ENCODE data around the gene CNTN4.

DNA sequence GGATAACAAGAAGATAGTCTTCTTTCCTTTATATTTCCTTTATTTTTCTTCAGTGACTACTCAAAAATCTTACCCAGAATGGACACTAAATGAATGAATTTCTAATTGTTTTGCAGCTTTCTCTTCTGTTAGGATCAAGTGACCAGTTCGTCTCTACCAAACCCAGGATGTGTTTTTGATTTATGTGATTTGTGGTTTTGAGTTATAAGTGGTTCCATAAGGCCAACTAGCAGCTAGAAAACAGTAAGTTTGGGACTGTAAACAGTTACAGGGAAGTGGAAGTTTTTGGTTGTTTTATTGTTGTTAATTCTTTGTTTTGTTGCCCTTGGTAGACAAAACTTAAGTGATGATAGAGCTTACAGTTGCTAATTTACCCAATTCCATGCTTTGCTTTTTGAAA is 555.0 kb downstream of the CNTN4 start:
- TF ChIP-seq, protein P1, sequence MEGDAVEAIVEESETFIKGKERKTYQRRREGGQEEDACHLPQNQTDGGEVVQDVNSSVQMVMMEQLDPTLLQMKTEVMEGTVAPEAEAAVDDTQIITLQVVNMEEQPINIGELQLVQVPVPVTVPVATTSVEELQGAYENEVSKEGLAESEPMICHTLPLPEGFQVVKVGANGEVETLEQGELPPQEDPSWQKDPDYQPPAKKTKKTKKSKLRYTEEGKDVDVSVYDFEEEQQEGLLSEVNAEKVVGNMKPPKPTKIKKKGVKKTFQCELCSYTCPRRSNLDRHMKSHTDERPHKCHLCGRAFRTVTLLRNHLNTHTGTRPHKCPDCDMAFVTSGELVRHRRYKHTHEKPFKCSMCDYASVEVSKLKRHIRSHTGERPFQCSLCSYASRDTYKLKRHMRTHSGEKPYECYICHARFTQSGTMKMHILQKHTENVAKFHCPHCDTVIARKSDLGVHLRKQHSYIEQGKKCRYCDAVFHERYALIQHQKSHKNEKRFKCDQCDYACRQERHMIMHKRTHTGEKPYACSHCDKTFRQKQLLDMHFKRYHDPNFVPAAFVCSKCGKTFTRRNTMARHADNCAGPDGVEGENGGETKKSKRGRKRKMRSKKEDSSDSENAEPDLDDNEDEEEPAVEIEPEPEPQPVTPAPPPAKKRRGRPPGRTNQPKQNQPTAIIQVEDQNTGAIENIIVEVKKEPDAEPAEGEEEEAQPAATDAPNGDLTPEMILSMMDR (IDR thresholded peaks at IDR 0.05; ENCODE audit: low read length): no peak
- TF ChIP-seq EZH2 (optimal IDR thresholded peaks at IDR 0.05; ENCODE audit: low read depth, low read length): no peak
